IPS-NIHi11 (cell line): ENCODE measurements around the gene NT5C1A.

Experiments
- DNase-seq: peaks from one replicate; pipeline ENCODE4 v3.0.0; 2012; ENCODE audit warnings: mixed read lengths, low spot score

NT5C1A gene

GRCh38 chr1:39659538-39659937, 12.4 kb downstream of the NT5C1A start:
- no peak for DNase-seq

DNA sequence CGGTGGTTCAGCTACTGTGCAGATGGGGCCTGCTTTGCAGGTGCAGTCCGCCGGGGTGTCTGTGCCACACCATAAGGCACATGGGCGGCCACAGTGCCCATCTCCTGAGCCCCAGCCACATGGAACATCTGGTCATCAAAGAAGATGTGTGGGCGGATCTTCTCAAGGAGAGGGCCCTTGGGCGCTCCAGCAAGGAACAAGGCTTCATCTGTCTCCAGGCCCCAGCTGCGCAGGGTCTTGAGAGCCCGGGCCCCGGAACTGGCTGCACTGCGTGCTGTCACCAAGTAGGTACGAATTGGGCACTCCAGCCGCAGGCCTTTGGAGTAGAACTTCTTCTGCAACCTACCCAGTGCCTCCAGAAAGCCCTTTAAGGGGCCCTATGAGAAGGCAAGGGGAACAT, 12.8 kb downstream of the NT5C1A start:
- DNase-seq: no peak

- peak; percentile 82 for DNase-seq
Observed at GRCh38 chr1:39657923-39658485, 13.9 kb downstream of the NT5C1A start.

- DNase-seq: no peak
Observed at GRCh38 chr1:39657402-39657801, 14.5 kb downstream of the NT5C1A start.

GRCh38 chr1:39656391-39656790, 15.5 kb downstream of the NT5C1A start:
- DNase-seq: no peak

GRCh38 chr1:39655578-39656268, 16.2 kb downstream of the NT5C1A start:
- no peak for DNase-seq

DNA sequence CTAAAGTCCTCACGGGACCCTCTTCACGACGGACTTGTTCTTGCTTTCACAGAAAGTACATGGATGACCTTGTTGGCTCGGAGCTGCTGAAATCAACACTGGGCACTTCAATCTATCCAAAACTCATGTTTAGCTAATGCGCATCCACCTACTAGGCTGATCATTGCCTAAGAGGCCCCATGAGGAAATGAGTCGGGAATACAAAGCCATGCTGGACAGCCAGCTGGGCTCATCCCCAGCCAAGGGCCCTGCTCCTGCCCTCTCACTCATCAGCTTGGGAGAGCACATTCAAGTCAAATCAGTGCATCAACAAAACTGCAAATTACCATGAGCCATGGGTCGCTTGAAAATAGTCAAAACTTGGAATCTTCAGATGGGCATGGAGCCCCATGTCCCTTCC, 17.6 kb downstream of the NT5C1A start:
- no peak for DNase-seq

DNA sequence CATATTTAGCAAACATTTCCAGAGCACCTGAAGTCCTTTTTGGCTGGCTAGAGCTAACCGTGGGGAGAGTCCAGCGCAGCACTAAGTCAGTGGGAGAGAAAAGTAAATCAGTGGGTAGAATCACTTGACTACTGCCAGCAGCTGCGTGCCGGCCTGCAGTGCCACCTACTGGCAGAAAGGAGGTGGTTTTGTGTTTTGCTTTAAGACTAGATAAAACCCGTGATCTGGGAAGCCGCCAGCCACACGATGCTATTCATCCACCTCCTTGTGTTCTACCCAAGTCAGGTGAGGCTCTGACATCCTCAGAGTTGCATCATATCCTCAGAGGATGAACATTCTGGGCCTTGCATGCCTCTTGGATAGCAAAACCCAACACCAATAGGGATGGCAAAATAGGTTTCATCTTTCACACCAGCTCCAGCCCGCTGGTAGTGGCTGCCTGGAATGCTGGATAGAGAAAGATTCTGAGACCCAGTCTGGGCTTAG, 18.3 kb downstream of the NT5C1A start:
- DNase-seq: peak; percentile 71

DNA sequence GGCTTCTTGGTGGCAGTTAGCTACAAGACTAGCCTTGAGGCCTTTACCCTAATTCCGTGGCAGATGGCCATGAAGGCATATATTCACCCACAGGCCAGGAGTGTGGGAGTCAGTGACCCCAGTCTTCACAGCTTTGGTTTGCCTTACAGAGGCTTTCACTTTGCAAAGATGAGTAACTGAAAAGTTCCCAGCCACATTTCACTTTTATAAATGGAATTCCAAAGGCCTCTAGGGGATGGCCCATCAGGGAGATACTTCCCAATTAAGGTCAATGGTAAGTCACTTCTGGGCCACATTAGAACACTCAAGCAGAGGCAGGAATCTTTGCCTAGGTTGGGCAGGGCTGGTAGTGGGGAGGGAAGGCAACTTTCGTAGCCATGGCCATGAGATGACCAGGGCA, 19.4 kb downstream of the NT5C1A start:
- no peak for DNase-seq

- DNase-seq: no peak
Observed at GRCh38 chr1:39652105-39652504, 19.8 kb downstream of the NT5C1A start.

DNA sequence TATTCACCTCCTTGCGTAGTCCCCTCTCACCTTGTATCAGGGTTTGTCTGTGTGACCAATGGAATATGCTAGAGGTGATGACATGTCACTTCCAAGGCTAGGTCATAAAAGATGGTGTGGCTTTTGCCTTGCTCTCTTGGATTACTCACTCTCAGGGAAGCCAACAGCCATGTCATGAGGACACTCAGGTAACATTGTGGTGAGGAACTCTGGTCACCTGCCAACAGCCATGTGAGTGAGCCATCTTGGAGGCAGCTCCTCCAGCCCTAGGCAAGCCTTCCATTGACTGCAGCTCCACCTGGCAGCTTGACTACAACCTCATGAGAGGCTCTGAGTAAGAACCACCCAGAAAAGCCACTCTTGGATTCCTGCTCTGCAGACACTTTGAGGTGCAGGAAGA, 21.5 kb downstream of the NT5C1A start:
- DNase-seq: no peak

- no peak for DNase-seq
Observed at GRCh38 chr1:39649636-39650185, 22.2 kb downstream of the NT5C1A start.

- no peak for DNase-seq
Observed at GRCh38 chr1:39648496-39648895, 23.4 kb downstream of the NT5C1A start.

- no peak for DNase-seq
Observed at GRCh38 chr1:39647247-39647646, 24.7 kb downstream of the NT5C1A start.

DNA sequence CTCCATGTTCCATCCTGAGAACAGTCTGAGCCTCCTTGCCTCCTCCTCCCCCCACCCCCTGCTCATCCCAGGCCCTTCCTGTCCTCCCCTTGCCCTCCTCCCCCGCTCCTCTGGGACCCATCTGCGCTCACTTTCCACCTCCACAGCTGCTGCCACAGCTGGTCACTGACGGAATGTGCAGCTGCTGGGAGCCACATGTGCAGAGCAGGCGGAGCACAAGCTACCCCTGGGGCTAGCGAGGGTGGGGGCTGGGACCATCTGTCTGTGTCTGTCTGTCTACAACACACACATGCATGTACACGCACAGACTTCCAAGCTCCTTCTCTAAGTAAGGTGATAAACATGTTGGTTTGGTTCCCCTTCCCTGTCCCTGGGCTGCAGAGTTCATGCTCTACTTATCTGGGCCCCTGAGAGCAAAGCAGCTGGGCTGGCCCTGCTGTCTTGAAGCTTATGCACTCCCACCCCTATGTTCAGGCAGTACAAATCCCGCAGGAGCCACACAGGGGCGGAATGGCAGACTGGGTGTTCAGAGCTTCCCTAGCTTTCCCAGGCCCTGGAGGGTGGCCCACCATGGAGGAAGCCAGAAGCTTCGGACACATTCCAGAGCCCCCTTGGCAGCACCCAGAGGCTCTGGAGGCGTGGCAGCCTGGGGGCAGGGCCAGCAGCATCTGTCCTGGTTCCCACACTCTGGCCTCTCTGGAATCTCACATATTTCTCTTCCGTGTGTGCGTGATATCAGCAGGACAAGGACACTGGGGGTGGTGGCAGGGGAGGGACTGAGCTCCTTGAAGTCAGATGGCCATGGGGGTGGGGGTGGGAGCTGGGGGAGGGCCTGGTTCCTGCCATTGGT, 25.4 kb downstream of the NT5C1A start:
- peak; percentile 46 for DNase-seq

- no peak for DNase-seq
Observed at GRCh38 chr1:39645411-39646043, 26.4 kb downstream of the NT5C1A start.

DNA sequence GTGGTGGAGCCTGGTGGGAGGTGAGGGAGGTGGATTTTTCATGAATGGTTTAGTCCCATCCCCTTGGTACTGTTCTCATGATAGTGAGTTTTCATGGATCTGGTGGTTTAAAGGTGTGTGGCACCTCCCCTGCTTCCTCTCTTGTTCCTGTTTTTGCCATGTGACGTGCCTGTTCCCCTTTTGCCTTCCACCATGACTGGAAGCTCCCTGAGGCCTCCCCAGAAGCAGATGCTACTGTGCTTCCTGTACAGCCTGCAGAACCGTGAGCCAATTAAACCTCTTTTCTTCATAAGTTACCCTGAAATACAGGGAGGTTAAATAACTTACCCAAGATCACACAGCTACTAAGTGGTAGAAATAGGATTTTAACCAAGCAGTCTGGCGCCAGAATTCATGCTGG, 28.2 kb downstream of the NT5C1A start:
- DNase-seq: no peak

DNA sequence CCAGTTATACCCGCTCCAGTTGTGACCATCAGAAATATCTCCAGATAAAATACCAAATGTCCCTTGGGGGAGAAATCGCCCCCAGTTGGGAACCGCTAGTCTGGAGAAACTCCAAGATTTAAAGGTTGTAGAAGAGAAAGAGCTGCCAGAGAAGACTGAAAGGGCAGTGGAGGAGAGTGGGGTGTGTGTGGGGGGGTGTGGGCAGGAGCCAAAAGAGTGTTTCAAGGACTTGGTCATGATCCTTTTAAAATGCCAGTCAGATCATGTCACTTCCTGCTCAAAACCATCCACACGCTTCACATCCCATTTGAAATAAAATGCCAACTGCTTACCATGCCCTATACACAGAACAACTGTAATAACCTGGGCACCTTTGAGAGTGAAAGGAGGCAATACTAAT, 29.1 kb downstream of the NT5C1A start:
- DNase-seq: no peak

DNA sequence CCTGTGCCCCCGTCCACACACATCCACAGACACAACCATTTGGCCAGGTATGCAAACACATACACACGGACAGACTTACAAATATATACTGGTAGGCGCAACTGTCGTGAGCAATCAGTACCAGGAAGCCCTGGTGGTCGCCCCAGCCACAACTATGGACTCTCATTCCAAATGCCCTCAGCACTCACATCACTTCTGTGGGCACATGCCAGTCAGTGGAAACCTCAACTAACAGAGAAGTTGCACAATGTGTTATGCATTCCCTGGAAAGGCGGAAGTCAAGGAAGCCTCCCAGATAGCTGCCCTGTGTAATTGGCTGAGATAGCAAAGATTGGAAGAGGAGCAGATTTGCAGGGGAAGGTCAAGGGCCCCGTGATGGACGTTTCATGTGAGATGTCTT, 31.0 kb downstream of the NT5C1A start:
- no peak for DNase-seq

DNA sequence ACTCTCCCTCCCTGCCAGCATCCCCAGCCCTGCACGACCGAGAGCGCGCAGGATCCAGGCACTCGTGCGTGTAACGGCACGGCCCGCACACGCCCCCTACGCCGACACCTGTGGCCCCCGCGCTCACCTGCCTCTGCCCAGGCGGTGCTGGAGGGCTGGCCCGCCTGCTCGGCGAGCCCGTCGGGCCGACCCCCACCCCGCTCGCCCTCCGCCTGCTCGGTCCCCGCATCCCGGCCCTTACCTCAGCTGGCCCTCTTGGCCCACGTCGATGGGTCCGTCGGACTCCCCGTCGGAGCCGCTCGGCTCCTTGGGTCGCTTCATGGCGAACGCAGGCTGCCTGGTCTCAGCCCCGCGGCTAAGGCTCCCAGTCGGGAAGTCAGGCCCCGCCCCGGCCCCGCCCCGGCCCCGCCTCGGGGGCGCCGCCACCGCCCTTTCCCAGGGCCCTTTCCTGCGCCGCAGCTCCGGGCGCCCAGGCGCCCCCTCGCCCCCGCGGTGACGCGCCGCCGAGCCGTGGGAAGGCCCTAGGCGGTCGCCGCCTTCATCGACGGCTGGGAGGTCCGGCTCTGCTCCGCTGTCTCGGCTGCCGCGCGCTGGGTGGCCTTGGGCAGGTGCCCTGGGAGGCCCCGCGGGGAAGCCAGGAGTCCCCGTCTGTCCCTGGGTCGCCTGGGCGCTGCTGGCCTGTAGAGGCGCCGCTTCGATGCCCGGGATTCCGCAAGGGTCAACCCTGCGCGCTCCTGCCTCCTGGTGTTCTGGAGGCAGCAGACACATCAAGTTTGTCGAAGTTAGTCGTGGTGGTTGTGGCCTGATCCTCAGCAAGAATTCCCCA, 32.4 kb downstream of the NT5C1A start, which contains the start of gene HEYL:
TSS of gene HEYL (minus strand) at position 339 of the 826 bp plus-strand sequence. CDS start at position 321, 18 bp downstream.
- peak; percentile 91 for DNase-seq

DNA sequence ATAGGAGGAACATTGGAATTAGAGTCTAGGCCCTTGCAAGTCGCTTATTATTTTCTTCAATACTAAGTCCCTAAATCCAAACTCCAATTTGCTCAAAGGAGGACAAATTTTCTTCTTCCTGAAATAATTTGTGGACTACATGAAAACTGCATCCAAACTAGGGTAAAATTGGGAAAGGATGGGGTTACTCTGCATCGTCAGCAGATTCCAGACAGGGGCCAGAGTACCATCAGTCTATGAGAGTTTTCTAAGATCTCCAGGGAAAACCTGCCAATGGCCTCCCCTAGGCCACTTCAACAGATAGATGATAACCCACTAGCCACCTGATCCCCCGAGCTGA, 33.0 kb downstream of the NT5C1A start:
- no peak for DNase-seq
